OCI-LY1 (cell line): Measurements from ENCODE around the gene P2RY2.

Source experiments
- H2AFZ ChIP-seq: fragments of 200-600 bp; sonication (generic), shearing (Covaris generic); 2 replicates; pipeline ENCODE4 v1.6.0; 2014; ENCODE audit warnings: antibody characterized with exemption, mild to moderate bottlenecking, low read length
- H3F3A ChIP-seq: fragments of 200-600 bp; sonication (generic), shearing (Covaris generic); 2 replicates; pipeline ENCODE4 v1.6.0; 2014; ENCODE audit warnings: mild to moderate bottlenecking, antibody characterized with exemption, low read length, moderate library complexity; ENCODE audit not compliant: insufficient read depth
- H3K27ac ChIP-seq: fragments of 200-600 bp; sonication (generic); 2 replicates; pipeline ENCODE4 v1.5.1; 2014; ENCODE audit warnings: low read length, mixed run types, mild to moderate bottlenecking, low read depth; ENCODE audit not compliant: poor library complexity, severe bottlenecking
- H3K27me3 ChIP-seq: fragments of 200-600 bp; sonication (generic); 2 replicates; pipeline ENCODE4 v1.6.0; 2014; ENCODE audit warnings: antibody characterized with exemption, mild to moderate bottlenecking, low read length, moderate library complexity; ENCODE audit not compliant: insufficient read depth
- H3K36me3 ChIP-seq: fragments of 200-600 bp; sonication (generic); 2 replicates; pipeline ENCODE4 v1.6.1; 2014; ENCODE audit warnings: mild to moderate bottlenecking, antibody characterized with exemption, low read length, moderate library complexity, mixed read lengths; ENCODE audit not compliant: insufficient read depth
- H3K4me1 ChIP-seq: fragments of 200-600 bp; sonication (generic); 2 replicates; pipeline ENCODE4 v1.5.1; 2014; ENCODE audit warnings: mild to moderate bottlenecking, low read length, moderate library complexity; ENCODE audit not compliant: insufficient read depth, severe bottlenecking
- H3K4me2 ChIP-seq: fragments of 200-600 bp; sonication (generic), shearing (Covaris generic); 2 replicates; pipeline ENCODE4 v1.6.1; 2014; ENCODE audit warnings: low read length
- H3K4me3 ChIP-seq: fragments of 200-600 bp; sonication (generic); 2 replicates; pipeline ENCODE4 v1.5.1; 2014; ENCODE audit warnings: low read length, low read depth, mild to moderate bottlenecking, mixed read lengths; ENCODE audit not compliant: poor library complexity, severe bottlenecking
- H3K79me2 ChIP-seq: fragments of 200-600 bp; shearing (Covaris generic); 2 replicates; pipeline ENCODE4 v1.6.1; 2016; ENCODE audit warnings: mixed run types, low read length, mixed read lengths; ENCODE audit not compliant: insufficient read depth
- H3K9ac ChIP-seq: fragments of 200-600 bp; sonication (generic), shearing (Covaris generic); 2 replicates; pipeline ENCODE4 v1.6.1; 2014; ENCODE audit warnings: mild to moderate bottlenecking, low read length, mixed read lengths
- H3K9me2 ChIP-seq: fragments of 200-600 bp; sonication (generic), shearing (Covaris generic); 2 replicates; pipeline ENCODE4 v1.6.1; 2014; ENCODE audit warnings: low read depth, mild to moderate bottlenecking, low read length, mixed read lengths
- H3K9me3 ChIP-seq: fragments of 200-600 bp; shearing (Covaris generic); 2 replicates; pipeline ENCODE4 v1.6.1; 2014; ENCODE audit warnings: low read length, mixed read lengths
- H4K20me1 ChIP-seq: fragments of 200-600 bp; sonication (generic), shearing (Covaris generic); 2 replicates; pipeline ENCODE4 v1.6.0; 2016; ENCODE audit warnings: mild to moderate bottlenecking, low read length; ENCODE audit not compliant: insufficient read depth
- EZH2 ChIP-seq: fragments of 200-600 bp; sonication (generic), shearing (Covaris generic); IDR thresholded peaks from 2 replicates; pipeline ENCODE4 v1.8.0; 2017; ENCODE audit warnings: borderline replicate concordance, mixed run types, mild to moderate bottlenecking, antibody characterized with exemption, low read length, moderate library complexity, mixed read lengths
- TF ChIP-seq, protein P1 (sequence below): fragments of 200-600 bp; sonication (generic), shearing (Covaris generic); IDR thresholded peaks from 2 replicates; pipeline ENCODE4 v1.5.1; 2017; ENCODE audit warnings: mild to moderate bottlenecking, antibody characterized with exemption, low read length, moderate library complexity, mixed read lengths

P2RY2 gene

DNA sequence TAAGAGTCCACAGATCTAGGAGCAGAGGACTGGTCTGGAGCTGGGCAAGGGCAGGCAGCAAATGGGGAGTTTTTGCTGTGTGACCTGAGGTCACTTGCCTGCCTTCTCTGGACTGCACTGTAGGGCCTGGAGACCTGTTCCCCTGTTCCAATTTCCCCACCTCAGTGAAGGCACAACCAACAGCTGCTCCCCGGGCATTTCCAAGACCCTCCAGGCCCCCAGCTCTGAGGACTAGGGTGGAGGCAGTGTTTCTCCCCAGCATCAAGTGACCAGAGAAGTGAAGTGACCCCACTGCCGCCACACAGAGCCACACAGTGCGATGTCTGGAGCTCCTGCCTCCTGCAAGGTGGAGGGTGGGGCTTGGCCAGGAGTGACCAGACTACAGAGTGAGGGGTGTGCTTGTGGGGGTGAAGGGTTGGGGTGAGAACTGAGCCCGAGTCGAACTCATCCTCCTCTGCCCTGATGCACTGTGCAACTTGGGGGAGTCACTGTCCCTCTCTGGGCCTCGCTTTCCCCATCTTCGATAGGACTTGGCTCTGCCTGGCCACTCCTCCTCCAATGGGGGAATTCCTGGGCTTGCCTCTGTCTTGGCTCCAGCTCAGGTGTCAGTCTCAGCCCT, 21.6 kb downstream of the P2RY2 start:
- TF ChIP-seq, protein P1, sequence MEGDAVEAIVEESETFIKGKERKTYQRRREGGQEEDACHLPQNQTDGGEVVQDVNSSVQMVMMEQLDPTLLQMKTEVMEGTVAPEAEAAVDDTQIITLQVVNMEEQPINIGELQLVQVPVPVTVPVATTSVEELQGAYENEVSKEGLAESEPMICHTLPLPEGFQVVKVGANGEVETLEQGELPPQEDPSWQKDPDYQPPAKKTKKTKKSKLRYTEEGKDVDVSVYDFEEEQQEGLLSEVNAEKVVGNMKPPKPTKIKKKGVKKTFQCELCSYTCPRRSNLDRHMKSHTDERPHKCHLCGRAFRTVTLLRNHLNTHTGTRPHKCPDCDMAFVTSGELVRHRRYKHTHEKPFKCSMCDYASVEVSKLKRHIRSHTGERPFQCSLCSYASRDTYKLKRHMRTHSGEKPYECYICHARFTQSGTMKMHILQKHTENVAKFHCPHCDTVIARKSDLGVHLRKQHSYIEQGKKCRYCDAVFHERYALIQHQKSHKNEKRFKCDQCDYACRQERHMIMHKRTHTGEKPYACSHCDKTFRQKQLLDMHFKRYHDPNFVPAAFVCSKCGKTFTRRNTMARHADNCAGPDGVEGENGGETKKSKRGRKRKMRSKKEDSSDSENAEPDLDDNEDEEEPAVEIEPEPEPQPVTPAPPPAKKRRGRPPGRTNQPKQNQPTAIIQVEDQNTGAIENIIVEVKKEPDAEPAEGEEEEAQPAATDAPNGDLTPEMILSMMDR: no peak
- TF ChIP-seq EZH2: no peak
- Histone ChIP-seq H3K4me2 (no peak overlapping the region), H3K27me3 (peaks cover 5% of the 10 kb centered on the region; the same call in 1 of the 2 replicates)

DNA sequence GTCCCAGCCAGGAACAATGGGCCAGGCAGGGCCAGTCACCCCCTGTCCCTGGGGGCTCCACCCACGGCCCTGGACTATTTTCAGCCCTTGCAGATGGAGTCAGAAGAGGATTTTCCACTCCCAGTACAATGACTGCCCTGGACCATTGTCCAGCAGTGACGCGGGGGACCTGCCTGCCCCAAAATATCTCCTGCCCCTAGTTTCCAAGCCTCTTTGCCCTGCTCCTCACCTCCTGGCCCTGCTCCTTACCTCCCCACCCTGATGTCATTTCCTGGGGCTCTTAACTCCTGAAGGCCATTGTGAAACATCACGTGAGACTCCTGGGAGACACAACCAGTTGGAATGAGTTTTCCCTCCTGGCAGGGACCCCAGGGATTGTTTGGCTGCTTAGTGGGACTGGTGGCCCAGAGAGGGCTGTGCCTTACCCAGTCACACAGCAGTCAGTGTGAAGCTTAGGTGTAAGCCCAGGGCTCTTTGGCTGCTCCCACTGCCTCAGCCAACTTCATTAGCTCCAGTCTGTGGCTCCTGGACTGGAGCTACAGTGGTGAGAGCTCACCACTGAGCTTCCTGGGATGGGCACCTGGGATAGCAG, 22.2 kb downstream of the P2RY2 start:
- Histone ChIP-seq H3K4me1 (peaks cover 6% of the 10 kb centered on the region), H3K9me2 (no peaks in the 10 kb centered on the region), H3K27me3 (peaks cover 5% of the 10 kb centered on the region; the same call in 1 of the 2 replicates), H3K9ac (no peak overlapping the region), H3K4me2 (no peak overlapping the region), H3K79me2 (no peaks in the 10 kb centered on the region), H3K36me3 (no peaks in the 10 kb centered on the region), H4K20me1 (no peaks in the 10 kb centered on the region), H2AFZ (no peak overlapping the region), H3F3A (no peaks in the 10 kb centered on the region), H3K27ac (no peak overlapping the region), H3K9me3 (no peaks in the 10 kb centered on the region), H3K4me3 (no peak overlapping the region)
- TF ChIP-seq EZH2: no peak
- TF ChIP-seq, protein P1: no peak

More for the DNA sequence above, 21.6 kb downstream of the P2RY2 start:
- Histone ChIP-seq H2AFZ (no peak overlapping the region), H3K4me3 (no peak overlapping the region), H3K36me3 (no peaks in the 10 kb centered on the region), H3K79me2 (no peaks in the 10 kb centered on the region), H3K27ac (no peak overlapping the region), H3K9ac (no peak overlapping the region), H3K9me2 (no peaks in the 10 kb centered on the region), H3K4me1 (peaks cover 6% of the 10 kb centered on the region), H3K9me3 (no peaks in the 10 kb centered on the region), H3F3A (no peaks in the 10 kb centered on the region), H4K20me1 (no peaks in the 10 kb centered on the region)

DNA sequence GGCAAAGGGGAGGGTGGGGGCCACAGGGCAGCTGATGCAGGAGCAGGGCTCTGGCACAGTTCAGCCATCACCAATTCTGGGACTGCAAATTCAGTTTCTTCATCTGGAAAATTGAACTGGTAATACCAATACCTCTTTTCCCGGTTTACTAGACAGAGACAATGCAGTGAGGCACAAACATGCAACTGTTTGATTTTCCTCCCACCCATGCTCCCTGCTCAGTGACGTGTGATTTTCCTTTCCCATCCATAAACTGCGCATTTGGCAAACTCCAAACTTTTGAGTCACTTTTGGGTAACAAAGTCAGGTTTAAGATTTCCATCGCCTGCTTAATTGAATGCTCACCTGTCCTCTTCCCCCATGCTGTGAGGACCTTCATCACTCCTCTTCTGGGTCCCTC, 23.2 kb downstream of the P2RY2 start:
- no peak overlapping the region for H3K9ac ChIP-seq
- H3K9me3 ChIP-seq: no peaks in the 10 kb centered on the region
- no peaks in the 10 kb centered on the region for H4K20me1 ChIP-seq
- no peaks in the 10 kb centered on the region for H3F3A ChIP-seq
- no peak overlapping the region for H3K4me2 ChIP-seq
- H2AFZ ChIP-seq: no peak overlapping the region
- H3K27ac ChIP-seq: no peak overlapping the region
- no peak overlapping the region for H3K4me3 ChIP-seq
- no peaks in the 10 kb centered on the region for H3K9me2 ChIP-seq
- H3K79me2 ChIP-seq: no peaks in the 10 kb centered on the region
- TF ChIP-seq, protein P1: no peak
- TF ChIP-seq EZH2: no peak
- H3K27me3 ChIP-seq: peaks cover 5% of the 10 kb centered on the region; the same call in 1 of the 2 replicates
- peaks cover 6% of the 10 kb centered on the region for H3K4me1 ChIP-seq
- H3K36me3 ChIP-seq: no peaks in the 10 kb centered on the region
